ENCODE data around the gene ADA.

The ADA gene

GRCh38 chr20:44653546-44653945 lies 2.0 kb upstream of the ADA start:
- Histone ChIP-seq H3K9me3 (replicated peaks in 1 of 2; ENCODE audit: control insufficient read depth in 2 of 2, insufficient read depth in 1 of 2, low read depth in 1 of 2, low read length in 2 of 2) (no peaks in the 10 kb centered on the region), H3K27me3 (ENCODE audit: control insufficient read depth in 3 of 3, insufficient read depth in 3 of 3, low read depth in 1 of 3, low read length in 3 of 3) (peaks cover 0 to 3% (median 0%) of the 10 kb centered on the region in 3 experiments)

GRCh38 chr20:44651434-44651683 lies 140 bp downstream of the ADA start:
- Histone ChIP-seq H3K27ac (replicated peaks; ENCODE audit: low read length) (no peak overlapping the region), H2AFZ (ENCODE audit: low read length) (peak overlapping the region; percentile 99), H3K79me1 (ENCODE audit: low read depth, low read length) (peaks cover 8% of the 10 kb centered on the region), H3K9me3 (replicated peaks in 1 of 2; ENCODE audit: control insufficient read depth in 2 of 2, insufficient read depth in 1 of 2, low read depth in 1 of 2, low read length in 2 of 2) (peaks cover 0 to 2% of the 10 kb centered on the region in 2 donors), H3K4ac (ENCODE audit: low read length) (no peak overlapping the region), H3K14ac (ENCODE audit: low read length) (peak overlapping the region; percentile 86), H3K4me2 (ENCODE audit: insufficient read depth, low read length, poor library complexity, severe bottlenecking) (peak overlapping the region; percentile 73), H3K9ac (ENCODE audit: low read depth, low read length, poor library complexity) (no peak overlapping the region), H3K4me3 (ENCODE audit: low read length in 2 of 2) (peak overlapping the region; percentile 71 to 76), H3K23ac (ENCODE audit: low read depth, low read length, poor library complexity) (peak overlapping the region; percentile 83), H4K8ac (ENCODE audit: low read depth, low read length) (no peak overlapping the region), H3K27me3 (ENCODE audit: control insufficient read depth in 3 of 3, insufficient read depth in 3 of 3, low read depth in 1 of 3, low read length in 3 of 3) (peaks cover 0 to 3% (median 0%) of the 10 kb centered on the region in 3 experiments), H4K91ac (ENCODE audit: low read depth, low read length, poor library complexity) (no peak overlapping the region), H2BK120ac (ENCODE audit: low read depth, low read length) (no peak overlapping the region), H3K36me3 (replicated peaks in 1 of 2; ENCODE audit: control insufficient read depth in 2 of 2, insufficient read depth in 2 of 2, low read length in 2 of 2) (no peaks in the 10 kb centered on the region), H2AK5ac (ENCODE audit: low read depth, low read length) (peak overlapping the region; percentile 97), H3K18ac (ENCODE audit: low read length) (peak overlapping the region; percentile 89), H2BK5ac (ENCODE audit: low read length) (no peak overlapping the region), H2BK15ac (ENCODE audit: low read length) (peak overlapping the region; percentile 95), H2BK12ac (ENCODE audit: low read length) (no peak overlapping the region), H3K4me1 (ENCODE audit: control insufficient read depth in 2 of 2, insufficient read depth in 1 of 2, low read depth in 1 of 2, low read length in 2 of 2) (peaks cover 25% of the 10 kb centered on the region in 2 donors)
- no peak for DNase-seq (ENCODE audit: low spot score)
- WGBS, 2 donors (ENCODE audit: extremely low coverage in 2 of 2, insufficient read length in 2 of 2, insufficient replicate concordance in 1 of 2): no CpG with 5 or more reads among the region's 33 CpGs

More at GRCh38 chr20:44653546-44653945, 2.0 kb upstream of the ADA start:
- no peak overlapping the region for H2BK15ac ChIP-seq (ENCODE audit: low read length)
- no peak overlapping the region for H2AFZ ChIP-seq (ENCODE audit: low read length)
- no peak overlapping the region for H2BK120ac ChIP-seq (ENCODE audit: low read depth, low read length)
- no peak overlapping the region for H4K91ac ChIP-seq (ENCODE audit: low read depth, low read length, poor library complexity)
- H3K4ac ChIP-seq (ENCODE audit: low read length): no peak overlapping the region
- no peak overlapping the region for H3K4me3 ChIP-seq (ENCODE audit: low read length in 2 of 2)
- H3K14ac ChIP-seq (ENCODE audit: low read length): no peak overlapping the region
- H3K79me1 ChIP-seq (ENCODE audit: low read depth, low read length): peaks cover 8% of the 10 kb centered on the region
- no peak overlapping the region for H3K27ac ChIP-seq (replicated peaks; ENCODE audit: low read length)
- H2BK12ac ChIP-seq (ENCODE audit: low read length): no peak overlapping the region
- WGBS, 2 donors (ENCODE audit: extremely low coverage in 2 of 2, insufficient read length in 2 of 2, insufficient replicate concordance in 1 of 2): no CpG with 5 or more reads among the region's 2 CpGs
- H4K8ac ChIP-seq (ENCODE audit: low read depth, low read length): no peak overlapping the region
- no peaks in the 10 kb centered on the region for H3K36me3 ChIP-seq (replicated peaks in 1 of 2; ENCODE audit: control insufficient read depth in 2 of 2, insufficient read depth in 2 of 2, low read length in 2 of 2)
- H3K9ac ChIP-seq (ENCODE audit: low read depth, low read length, poor library complexity): no peak overlapping the region
- no peak overlapping the region for H3K23ac ChIP-seq (ENCODE audit: low read depth, low read length, poor library complexity)
- no peak for DNase-seq (ENCODE audit: low spot score)
- H3K18ac ChIP-seq (ENCODE audit: low read length): no peak overlapping the region
- no peak overlapping the region for H3K4me2 ChIP-seq (ENCODE audit: insufficient read depth, low read length, poor library complexity, severe bottlenecking)
- peaks cover 21 to 22% of the 10 kb centered on the region in 2 donors for H3K4me1 ChIP-seq (ENCODE audit: control insufficient read depth in 2 of 2, insufficient read depth in 1 of 2, low read depth in 1 of 2, low read length in 2 of 2)
- H2AK5ac ChIP-seq (ENCODE audit: low read depth, low read length): no peak overlapping the region
- H2BK5ac ChIP-seq (ENCODE audit: low read length): no peak overlapping the region

GRCh38 chr20:44650771-44651433 lies 597 bp downstream of the ADA start:
- H2BK120ac ChIP-seq (ENCODE audit: low read depth, low read length): peak overlapping the region; percentile 22
- no CpG with 5 or more reads among the region's 24 CpGs for whole genome bisulfite sequencing, 2 donors (ENCODE audit: extremely low coverage in 2 of 2, insufficient read length in 2 of 2, insufficient replicate concordance in 1 of 2)
- peak overlapping the region; percentile 71 to 76 for H3K4me3 ChIP-seq (ENCODE audit: low read length in 2 of 2)
- peaks cover 8% of the 10 kb centered on the region for H3K79me1 ChIP-seq (ENCODE audit: low read depth, low read length)
- no peak for DNase-seq (ENCODE audit: low spot score)
- peak overlapping the region; percentile 86 for H3K14ac ChIP-seq (ENCODE audit: low read length)
- H3K36me3 ChIP-seq (replicated peaks in 1 of 2; ENCODE audit: control insufficient read depth in 2 of 2, insufficient read depth in 2 of 2, low read length in 2 of 2): no peaks in the 10 kb centered on the region
- H2BK12ac ChIP-seq (ENCODE audit: low read length): peak overlapping the region; percentile 87
- peaks cover 0 to 3% (median 0%) of the 10 kb centered on the region in 3 experiments for H3K27me3 ChIP-seq (ENCODE audit: control insufficient read depth in 3 of 3, insufficient read depth in 3 of 3, low read depth in 1 of 3, low read length in 3 of 3)
- H3K4me1 ChIP-seq (ENCODE audit: control insufficient read depth in 2 of 2, insufficient read depth in 1 of 2, low read depth in 1 of 2, low read length in 2 of 2): peaks cover 26 to 30% of the 10 kb centered on the region in 2 donors
- H3K9ac ChIP-seq (ENCODE audit: low read depth, low read length, poor library complexity): peak overlapping the region; percentile 77
- H2BK5ac ChIP-seq (ENCODE audit: low read length): no peak overlapping the region
- H3K9me3 ChIP-seq (replicated peaks in 1 of 2; ENCODE audit: control insufficient read depth in 2 of 2, insufficient read depth in 1 of 2, low read depth in 1 of 2, low read length in 2 of 2): peaks cover 0 to 2% of the 10 kb centered on the region in 2 donors
- peak overlapping the region; percentile 97 for H2AK5ac ChIP-seq (ENCODE audit: low read depth, low read length)
- no peak overlapping the region for H3K27ac ChIP-seq (replicated peaks; ENCODE audit: low read length)
- peak overlapping the region; percentile 73 for H3K4me2 ChIP-seq (ENCODE audit: insufficient read depth, low read length, poor library complexity, severe bottlenecking)
- peak overlapping the region; percentile 99 for H2AFZ ChIP-seq (ENCODE audit: low read length)
- H4K8ac ChIP-seq (ENCODE audit: low read depth, low read length): no peak overlapping the region
- peak overlapping the region; percentile 76 for H3K23ac ChIP-seq (ENCODE audit: low read depth, low read length, poor library complexity)
- H3K18ac ChIP-seq (ENCODE audit: low read length): peak overlapping the region; percentile 89
- peak overlapping the region; percentile 95 for H2BK15ac ChIP-seq (ENCODE audit: low read length)
- H4K91ac ChIP-seq (ENCODE audit: low read depth, low read length, poor library complexity): no peak overlapping the region
- H3K4ac ChIP-seq (ENCODE audit: low read length): no peak overlapping the region

GRCh38 chr20:44649976-44650375 lies 1.5 kb downstream of the ADA start:
- no peak overlapping the region for H2BK12ac ChIP-seq (ENCODE audit: low read length)
- no peak overlapping the region for H3K4me2 ChIP-seq (ENCODE audit: insufficient read depth, low read length, poor library complexity, severe bottlenecking)
- peaks cover 0 to 3% (median 0%) of the 10 kb centered on the region in 3 experiments for H3K27me3 ChIP-seq (ENCODE audit: control insufficient read depth in 3 of 3, insufficient read depth in 3 of 3, low read depth in 1 of 3, low read length in 3 of 3)
- H2AK5ac ChIP-seq (ENCODE audit: low read depth, low read length): peak overlapping the region; percentile 59
- WGBS, 2 donors (ENCODE audit: extremely low coverage in 2 of 2, insufficient read length in 2 of 2, insufficient replicate concordance in 1 of 2): no CpG with 5 or more reads among the region's 6 CpGs
- no peak overlapping the region for H2AFZ ChIP-seq (ENCODE audit: low read length)
- H2BK15ac ChIP-seq (ENCODE audit: low read length): no peak overlapping the region
- no peak for DNase-seq (ENCODE audit: low spot score)
- H4K91ac ChIP-seq (ENCODE audit: low read depth, low read length, poor library complexity): no peak overlapping the region
- H3K4ac ChIP-seq (ENCODE audit: low read length): no peak overlapping the region
- H3K4me1 ChIP-seq (ENCODE audit: control insufficient read depth in 2 of 2, insufficient read depth in 1 of 2, low read depth in 1 of 2, low read length in 2 of 2): peaks cover 28 to 31% of the 10 kb centered on the region in 2 donors
- H3K36me3 ChIP-seq (replicated peaks in 1 of 2; ENCODE audit: control insufficient read depth in 2 of 2, insufficient read depth in 2 of 2, low read length in 2 of 2): no peaks in the 10 kb centered on the region
- no peak overlapping the region for H3K4me3 ChIP-seq (ENCODE audit: low read length in 2 of 2)
- no peak overlapping the region for H2BK120ac ChIP-seq (ENCODE audit: low read depth, low read length)
- peaks cover 0 to 2% of the 10 kb centered on the region in 2 donors for H3K9me3 ChIP-seq (replicated peaks in 1 of 2; ENCODE audit: control insufficient read depth in 2 of 2, insufficient read depth in 1 of 2, low read depth in 1 of 2, low read length in 2 of 2)
- H4K8ac ChIP-seq (ENCODE audit: low read depth, low read length): no peak overlapping the region
- H3K9ac ChIP-seq (ENCODE audit: low read depth, low read length, poor library complexity): no peak overlapping the region
- no peak overlapping the region for H3K18ac ChIP-seq (ENCODE audit: low read length)
- no peak overlapping the region for H2BK5ac ChIP-seq (ENCODE audit: low read length)
- H3K79me1 ChIP-seq (ENCODE audit: low read depth, low read length): peaks cover 8% of the 10 kb centered on the region
- H3K23ac ChIP-seq (ENCODE audit: low read depth, low read length, poor library complexity): peak overlapping the region; percentile 25
- no peak overlapping the region for H3K14ac ChIP-seq (ENCODE audit: low read length)
- H3K27ac ChIP-seq (replicated peaks; ENCODE audit: low read length): no peak overlapping the region

All from neuronal stem cell (in vitro differentiated cells).